NOMO-1 treated with DMSO at 0.1 percent for 48 hours (cell line): Measurements from ENCODE around the gene FAM221A.
"Not testable (repeated sequence)": the region's sequence is repeated elsewhere in the genome, so short reads cannot be mapped to it uniquely, and the experiment has no call there.

Source experiments
- DNase-seq: peaks from one replicate; lab custom pipeline; 2025; ENCODE audit not compliant: unreplicated experiment; lab: John Stamatoyannopoulos, UW

Gene FAM221A, protein sequence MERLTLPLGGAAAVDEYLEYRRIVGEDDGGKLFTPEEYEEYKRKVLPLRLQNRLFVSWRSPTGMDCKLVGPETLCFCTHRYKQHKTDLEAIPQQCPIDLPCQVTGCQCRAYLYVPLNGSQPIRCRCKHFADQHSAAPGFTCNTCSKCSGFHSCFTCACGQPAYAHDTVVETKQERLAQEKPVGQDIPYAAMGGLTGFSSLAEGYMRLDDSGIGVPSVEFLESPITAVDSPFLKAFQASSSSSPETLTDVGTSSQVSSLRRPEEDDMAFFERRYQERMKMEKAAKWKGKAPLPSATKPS

GRCh38 chr7:23679898-23680413, at the start of gene FAM221A:
Gene FAM221A, plus strand, starts transcription at chr7:23680199. Its CDS starts 20 bp downstream, at chr7:23680219.
- DNase-seq = peak; percentile 54

DNA sequence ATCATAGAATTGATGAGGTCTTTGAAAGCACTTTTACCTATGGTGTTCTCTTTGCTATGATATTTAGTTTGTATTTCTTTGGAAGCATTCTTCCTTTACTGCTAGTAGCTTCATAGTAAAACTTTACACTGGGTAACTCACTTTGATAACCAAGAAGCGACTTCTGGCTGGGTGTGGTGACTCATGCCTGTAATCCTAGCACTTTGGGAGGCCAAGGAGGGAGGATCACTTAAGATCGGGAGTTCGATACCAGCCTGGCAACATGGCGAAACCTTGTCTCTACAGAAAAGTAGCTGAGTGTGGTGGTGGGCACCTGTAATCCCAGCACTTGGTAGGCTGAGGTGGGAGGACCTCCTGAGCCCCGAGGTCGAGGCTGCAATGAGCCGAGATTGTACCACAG, 46.6 kb upstream of the FAM221A start:
- no peak for DNase-seq

GRCh38 chr7:23645822-23646221, 34.2 kb upstream of the FAM221A start:
- no peak for DNase-seq

- DNase-seq = no peak
Measured at GRCh38 chr7:23653942-23654341, 26.1 kb upstream of the FAM221A start.

DNA sequence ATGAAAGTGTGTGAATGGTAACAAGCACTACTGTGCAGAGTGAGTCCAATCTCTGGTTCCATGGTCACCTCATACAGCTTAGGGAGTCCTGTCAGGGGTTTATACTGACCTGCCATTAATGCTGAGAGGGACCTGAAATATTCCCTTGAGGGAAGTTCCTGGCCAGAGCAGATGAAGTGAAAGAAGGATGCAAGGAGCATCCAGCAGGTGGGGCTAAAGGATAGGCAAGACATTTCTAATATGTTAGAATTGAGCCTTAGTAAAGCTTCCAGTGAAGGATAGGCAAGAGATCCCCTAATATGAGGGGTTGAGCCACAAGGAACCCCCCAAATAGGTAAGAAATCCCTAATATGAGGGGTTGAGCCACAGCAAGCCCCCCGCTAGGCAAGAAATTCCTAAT, 25.5 kb upstream of the FAM221A start:
- DNase-seq = no peak

GRCh38 chr7:23655433-23655832, 24.6 kb upstream of the FAM221A start:
- no peak for DNase-seq

- DNase-seq = no peak
Measured at GRCh38 chr7:23658831-23659427, 21.1 kb upstream of the FAM221A start.

DNA sequence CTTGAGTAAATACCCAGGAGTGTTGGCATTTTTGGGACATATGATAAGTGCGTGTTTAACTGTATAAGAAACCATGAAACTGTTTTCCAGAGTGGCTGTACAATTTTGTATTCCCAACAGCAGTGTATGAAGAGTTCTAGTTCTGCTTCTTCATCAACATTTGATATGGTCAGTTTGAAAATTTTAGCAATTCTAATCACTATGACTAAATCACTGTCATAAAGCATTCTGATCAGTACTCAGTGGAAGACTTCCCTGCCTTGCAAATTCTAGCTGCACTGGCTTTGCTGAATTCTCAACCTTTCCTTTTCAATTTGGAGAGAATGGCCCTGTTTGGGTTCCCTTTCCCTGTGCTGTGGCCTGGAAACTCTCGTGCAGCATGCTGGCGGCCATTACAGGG, 18.6 kb upstream of the FAM221A start:
- DNase-seq = no peak

DNA sequence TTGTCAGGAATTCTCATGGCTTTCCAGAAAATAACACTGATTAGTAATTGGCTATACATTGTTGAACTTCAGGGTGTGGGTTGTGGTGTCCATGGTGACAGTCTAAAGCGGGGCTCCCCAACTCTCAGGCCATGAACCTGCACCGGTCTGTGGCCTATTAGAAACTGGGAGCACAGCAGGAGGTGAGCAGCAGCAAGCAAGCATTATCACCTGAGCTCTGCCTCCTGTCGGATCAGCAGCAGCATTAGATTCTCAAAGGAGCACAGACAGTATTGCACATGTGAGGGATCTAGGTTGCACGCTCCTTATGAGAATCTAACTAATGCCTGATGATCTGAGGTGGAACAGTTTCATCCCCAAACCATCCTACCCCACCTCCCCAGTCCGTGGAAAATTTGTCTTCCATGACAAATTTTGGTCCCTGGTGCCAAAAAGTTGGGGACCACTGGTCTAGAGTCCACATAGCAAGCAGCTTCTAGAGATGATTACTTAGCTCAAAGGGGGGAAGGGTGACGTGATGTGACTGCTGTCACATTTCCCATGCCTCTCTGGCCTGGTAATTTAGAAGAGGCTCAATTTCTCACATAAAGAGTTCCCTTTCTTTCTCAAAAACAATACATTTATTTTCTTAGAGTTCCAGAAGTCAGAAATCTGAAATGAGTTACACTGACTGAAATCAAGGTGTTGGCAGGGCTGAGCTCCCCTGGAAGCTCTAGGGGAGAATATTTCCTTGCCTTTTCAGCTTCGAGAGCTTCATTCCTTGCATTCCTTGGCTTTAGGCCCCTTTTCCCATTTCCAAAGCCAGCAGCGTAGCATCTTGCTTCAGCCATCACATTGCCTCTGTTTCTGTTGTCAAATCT, 17.6 kb upstream of the FAM221A start:
- DNase-seq = no peak

GRCh38 chr7:23662984-23663313, 17.1 kb upstream of the FAM221A start:
- DNase-seq = no peak

DNA sequence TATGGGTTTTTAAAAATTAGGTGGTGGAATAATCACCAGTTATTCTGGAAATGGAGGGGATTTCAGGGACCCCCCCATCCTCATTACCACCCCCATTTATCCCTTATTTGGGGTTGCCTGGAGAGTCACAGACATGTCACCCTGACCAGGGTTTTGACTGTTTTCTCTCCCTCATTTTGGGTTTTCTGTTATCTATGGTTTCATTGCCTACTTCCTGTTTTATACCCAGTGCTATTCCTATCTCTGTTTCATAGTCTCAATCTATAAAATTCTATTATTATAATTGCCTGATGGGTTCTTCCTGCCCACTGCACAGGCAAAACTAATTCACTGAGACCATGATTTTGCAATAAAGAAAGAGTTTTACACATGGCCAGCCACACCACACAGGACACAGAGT, 15.9 kb upstream of the FAM221A start:
- DNase-seq = no peak

DNA sequence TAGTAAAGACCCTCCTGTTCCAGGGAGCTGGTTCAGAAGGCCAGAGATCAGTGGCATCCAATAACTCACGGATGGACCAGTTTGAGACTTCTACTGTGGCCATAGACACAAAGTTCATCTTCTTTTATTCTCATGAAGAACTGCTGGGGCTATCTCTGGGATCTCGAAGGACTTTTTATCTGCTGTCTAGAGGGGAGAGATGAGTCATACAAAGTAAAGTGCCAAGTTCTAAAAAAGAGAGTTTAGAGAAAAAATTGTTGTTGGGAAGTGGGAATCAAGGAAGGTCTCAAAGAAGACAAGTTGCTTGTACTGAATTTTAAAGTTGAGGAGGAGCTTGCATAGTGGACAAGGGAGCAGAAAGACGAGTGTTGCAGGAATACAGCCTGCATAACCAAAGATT, 8.0 kb upstream of the FAM221A start:
- no peak for DNase-seq

- peak; percentile 5 for DNase-seq
Measured at GRCh38 chr7:23680414-23681405, 711 bp downstream of the FAM221A start.

GRCh38 chr7:23684041-23684440, 4.0 kb downstream of the FAM221A start:
- not testable (repeated sequence) for DNase-seq

DNA sequence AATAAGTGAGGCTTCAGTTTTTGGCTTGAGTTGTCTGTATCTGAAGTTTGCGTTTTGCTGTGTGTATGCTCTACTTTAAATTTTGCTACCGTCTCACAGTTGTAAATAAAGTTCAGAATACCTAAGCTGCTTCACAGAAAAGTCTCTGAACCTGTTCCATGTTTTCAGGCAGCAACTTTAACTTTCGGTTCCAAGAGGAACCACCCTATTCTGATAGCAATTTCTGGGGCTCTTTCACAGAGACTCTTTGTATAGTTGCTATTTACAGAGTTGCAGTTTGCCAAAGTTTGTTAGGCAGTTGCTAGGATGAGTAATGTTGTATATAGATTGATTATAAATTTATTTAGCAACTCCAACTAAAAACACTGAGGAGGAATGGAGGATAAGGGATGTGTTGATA, 5.7 kb downstream of the FAM221A start:
- DNase-seq = peak; percentile 23

- DNase-seq = no peak
Measured at GRCh38 chr7:23687011-23687410, 7.0 kb downstream of the FAM221A start.

DNA sequence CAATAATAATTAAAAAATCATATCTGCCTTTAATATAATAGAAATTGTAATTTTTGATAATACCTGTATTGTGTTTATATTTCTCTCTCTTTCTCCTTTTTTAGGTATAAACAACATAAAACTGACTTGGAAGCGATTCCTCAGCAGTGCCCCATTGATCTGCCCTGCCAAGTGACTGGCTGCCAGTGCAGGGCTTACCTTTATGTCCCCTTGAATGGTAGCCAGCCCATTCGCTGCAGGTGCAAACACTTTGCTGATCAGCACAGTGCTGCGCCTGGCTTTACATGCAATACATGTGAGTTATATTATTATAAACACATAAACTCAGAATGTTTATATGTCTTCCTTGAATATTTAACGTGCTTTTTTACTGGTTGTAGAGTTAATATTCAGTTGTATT, 9.2 kb downstream of the FAM221A start:
- DNase-seq = no peak

DNA sequence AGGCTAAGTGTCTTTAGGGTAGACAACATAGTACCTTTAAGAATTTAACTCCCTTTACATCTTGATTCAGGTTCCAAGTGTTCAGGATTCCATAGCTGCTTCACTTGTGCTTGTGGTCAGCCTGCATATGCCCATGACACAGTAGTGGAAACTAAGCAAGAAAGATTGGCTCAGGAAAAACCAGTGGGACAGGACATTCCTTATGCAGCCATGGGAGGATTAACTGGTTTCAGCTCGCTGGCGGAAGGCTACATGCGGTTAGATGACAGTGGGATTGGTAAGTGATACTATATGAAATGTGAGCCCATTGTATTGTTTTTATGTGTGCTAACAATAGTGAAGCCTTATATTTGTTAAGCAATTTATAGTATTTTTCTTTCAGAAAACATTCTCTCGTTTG, 11.3 kb downstream of the FAM221A start:
- no peak for DNase-seq

- DNase-seq = no peak
Measured at GRCh38 chr7:23693224-23693623, 13.2 kb downstream of the FAM221A start.

DNA sequence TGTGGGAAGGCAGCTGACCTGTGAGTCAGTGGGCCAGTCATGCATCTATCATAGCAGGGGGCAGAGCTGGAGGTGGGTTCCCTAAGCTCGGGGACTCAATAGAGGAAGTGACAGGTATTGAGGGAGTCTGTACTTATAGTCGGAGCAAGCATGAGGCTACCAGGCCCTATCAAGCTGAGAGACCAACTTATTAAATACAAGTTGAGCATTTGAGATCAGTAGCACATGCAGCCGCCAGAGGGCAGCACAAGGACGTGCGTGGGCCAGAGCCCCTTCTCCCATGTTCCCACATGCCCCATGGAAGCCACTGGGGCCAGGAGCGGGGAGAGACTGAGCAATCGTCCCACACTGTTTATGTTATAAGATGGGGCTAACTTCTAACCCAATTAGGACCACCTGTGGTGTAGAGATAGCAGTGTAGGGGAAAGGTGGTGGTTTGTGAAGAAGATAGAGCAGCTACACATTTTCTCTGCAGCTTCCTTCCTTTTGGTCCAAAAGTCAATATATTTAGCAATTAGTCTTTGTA, 17.0 kb downstream of the FAM221A start:
- peak; percentile 21 for DNase-seq
